ENCODE data around the gene MDK.
"Not testable (repeated sequence)": the region's sequence is repeated elsewhere in the genome, so short reads cannot be mapped to it uniquely, and the experiment has no call there.

Gene MDK

GRCh38 chr11:46369458-46370152 lies 11.9 kb upstream of the MDK start:
- no peak for DNase-seq

GRCh38 chr11:46370253-46370652 lies 11.2 kb upstream of the MDK start:
- DNase-seq = no peak

- DNase-seq = not testable (repeated sequence)
These were observed 10.2 kb upstream of the MDK start for GRCh38 chr11:46371262-46371661.

- DNase-seq = no peak
These were observed 9.4 kb upstream of the MDK start for GRCh38 chr11:46372086-46372485.

- DNase-seq = not testable (repeated sequence)
These were observed 9.0 kb upstream of the MDK start for GRCh38 chr11:46372501-46372900.

GRCh38 chr11:46373787-46374740 lies 7.4 kb upstream of the MDK start:
- no peak for DNase-seq

GRCh38 chr11:46374815-46375214 lies 6.7 kb upstream of the MDK start:
- DNase-seq = no peak

- DNase-seq = no peak
These were observed 5.9 kb upstream of the MDK start for GRCh38 chr11:46375392-46376101.

- DNase-seq = no peak
These were observed 5.0 kb upstream of the MDK start for GRCh38 chr11:46376258-46377050.

- no peak for DNase-seq
These were observed 4.2 kb upstream of the MDK start for GRCh38 chr11:46377290-46377689.

GRCh38 chr11:46377831-46378230 lies 3.6 kb upstream of the MDK start:
- DNase-seq = no peak

- no peak for DNase-seq
These were observed 3.2 kb upstream of the MDK start for GRCh38 chr11:46378296-46378695.

GRCh38 chr11:46378811-46379481 lies 2.5 kb upstream of the MDK start:
- DNase-seq = no peak

- not testable (repeated sequence) for DNase-seq
These were observed 1.8 kb upstream of the MDK start for GRCh38 chr11:46379482-46380293.

GRCh38 chr11:46380340-46381047 lies 975 bp upstream of the MDK start:
- DNase-seq = no peak

- DNase-seq = no peak
These were observed 563 bp downstream of the MDK start for GRCh38 chr11:46381819-46382645.

GRCh38 chr11:46382646-46383403 lies 1.4 kb downstream of the MDK start:
- DNase-seq = no peak

- no peak for DNase-seq
These were observed 1.9 kb downstream of the MDK start for GRCh38 chr11:46383404-46383758.
